Measurements from ENCODE around the gene CHST11.

CHST11 gene

DNA sequence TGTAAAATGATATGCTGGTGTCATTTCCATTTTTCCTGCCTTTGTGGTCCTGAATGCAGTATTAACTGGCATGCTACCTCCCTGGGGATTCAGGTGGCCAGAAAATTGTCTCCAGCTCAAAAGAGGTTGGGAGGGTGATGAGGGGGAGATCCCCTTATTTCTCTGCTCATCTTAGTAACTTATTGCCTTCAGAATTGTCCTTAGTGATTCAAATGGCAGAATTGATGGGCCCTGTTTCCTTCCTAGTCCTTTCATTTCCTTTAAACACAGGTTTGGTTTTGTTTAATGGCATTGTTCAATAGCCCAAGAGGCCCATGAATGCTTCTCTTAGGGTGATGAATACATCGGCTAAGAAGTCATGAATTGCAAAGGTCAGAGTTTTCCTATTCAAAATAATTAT, 294.4 kb downstream of the CHST11 start:
- DNase-seq: no peak

DNA sequence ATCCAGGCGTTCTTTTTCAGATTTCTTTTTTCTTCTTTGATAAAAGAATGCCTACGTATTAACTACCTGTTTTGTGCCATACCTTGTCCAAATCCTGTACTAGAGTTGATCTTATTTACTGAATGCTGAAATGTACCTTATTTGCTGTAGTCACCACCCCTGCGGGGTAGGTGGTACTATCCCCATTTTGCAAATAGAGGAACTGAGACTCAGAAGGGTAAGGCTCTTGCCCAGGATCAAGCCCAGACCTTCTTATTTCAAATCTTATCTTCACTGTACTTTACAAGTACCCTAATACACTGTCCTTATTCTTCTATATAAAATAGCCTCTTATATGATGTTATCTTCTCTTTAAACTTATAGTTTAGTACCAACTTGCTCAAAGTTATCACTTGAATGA, 294.8 kb downstream of the CHST11 start:
- no peak for DNase-seq

- no peak for DNase-seq
Measured at GRCh38 chr12:104752016-104752415, 295.3 kb downstream of the CHST11 start.

- DNase-seq: no peak
Measured at GRCh38 chr12:104752881-104753280, 296.1 kb downstream of the CHST11 start.

DNA sequence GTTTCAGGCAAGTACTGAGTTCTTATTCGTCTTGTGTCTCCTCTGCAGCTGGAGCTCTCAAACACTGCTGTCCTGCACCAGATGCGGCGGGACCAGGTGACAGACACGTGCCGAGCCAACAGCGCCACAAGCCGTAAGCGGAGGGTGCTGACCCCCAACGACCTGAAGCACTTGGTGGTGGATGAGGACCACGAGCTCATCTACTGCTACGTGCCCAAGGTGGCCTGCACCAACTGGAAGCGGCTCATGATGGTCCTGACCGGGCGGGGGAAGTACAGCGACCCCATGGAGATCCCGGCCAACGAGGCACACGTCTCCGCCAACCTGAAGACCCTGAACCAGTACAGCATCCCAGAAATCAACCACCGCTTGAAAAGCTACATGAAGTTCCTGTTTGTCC, 300.2 kb downstream of the CHST11 start:
- no peak for DNase-seq

DNA sequence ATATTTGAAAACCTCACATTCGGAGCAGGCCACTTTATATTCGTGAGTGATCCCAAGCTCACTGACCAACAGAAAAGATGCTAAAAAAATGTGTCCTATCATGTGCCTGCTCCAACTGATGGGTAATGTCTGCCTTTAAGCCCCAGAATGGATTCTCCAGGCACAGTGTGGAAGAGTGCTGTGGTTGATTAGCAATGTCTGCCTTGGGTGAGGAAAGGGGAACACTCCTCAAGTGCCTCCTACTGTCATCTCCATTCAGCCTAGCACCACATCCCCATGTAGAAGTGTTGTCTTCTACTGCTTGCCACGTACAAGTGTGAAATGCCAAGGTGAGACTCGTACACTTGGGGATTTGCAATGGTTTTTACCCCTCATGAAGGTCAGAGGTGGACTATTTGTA, 302.0 kb downstream of the CHST11 start:
- no peak for DNase-seq

DNA sequence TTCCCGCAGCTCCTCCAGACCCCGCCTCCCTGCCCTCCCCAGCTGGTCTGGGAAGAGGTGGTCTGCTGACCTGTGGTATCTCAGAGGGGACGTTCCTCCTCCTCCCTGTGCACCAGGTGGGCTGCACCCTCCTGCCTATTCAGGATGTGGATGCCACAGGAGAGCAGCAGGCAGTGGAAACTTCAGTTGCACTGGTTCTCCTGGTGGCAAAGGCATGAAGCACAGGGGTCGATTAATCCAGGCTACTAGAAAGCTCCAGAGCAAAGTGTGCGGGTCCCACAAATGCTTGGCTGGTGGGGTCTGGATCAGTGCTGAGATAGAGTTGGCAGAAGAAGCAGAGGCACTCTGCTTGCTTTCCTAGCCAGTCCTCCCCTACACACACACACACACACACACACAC, 304.3 kb downstream of the CHST11 start:
- DNase-seq: no peak

GRCh38 chr12:104761611-104762010, 304.9 kb downstream of the CHST11 start:
- no peak for DNase-seq

- DNase-seq: no peak
Measured at GRCh38 chr12:104763168-104763805, 306.5 kb downstream of the CHST11 start.

DNA sequence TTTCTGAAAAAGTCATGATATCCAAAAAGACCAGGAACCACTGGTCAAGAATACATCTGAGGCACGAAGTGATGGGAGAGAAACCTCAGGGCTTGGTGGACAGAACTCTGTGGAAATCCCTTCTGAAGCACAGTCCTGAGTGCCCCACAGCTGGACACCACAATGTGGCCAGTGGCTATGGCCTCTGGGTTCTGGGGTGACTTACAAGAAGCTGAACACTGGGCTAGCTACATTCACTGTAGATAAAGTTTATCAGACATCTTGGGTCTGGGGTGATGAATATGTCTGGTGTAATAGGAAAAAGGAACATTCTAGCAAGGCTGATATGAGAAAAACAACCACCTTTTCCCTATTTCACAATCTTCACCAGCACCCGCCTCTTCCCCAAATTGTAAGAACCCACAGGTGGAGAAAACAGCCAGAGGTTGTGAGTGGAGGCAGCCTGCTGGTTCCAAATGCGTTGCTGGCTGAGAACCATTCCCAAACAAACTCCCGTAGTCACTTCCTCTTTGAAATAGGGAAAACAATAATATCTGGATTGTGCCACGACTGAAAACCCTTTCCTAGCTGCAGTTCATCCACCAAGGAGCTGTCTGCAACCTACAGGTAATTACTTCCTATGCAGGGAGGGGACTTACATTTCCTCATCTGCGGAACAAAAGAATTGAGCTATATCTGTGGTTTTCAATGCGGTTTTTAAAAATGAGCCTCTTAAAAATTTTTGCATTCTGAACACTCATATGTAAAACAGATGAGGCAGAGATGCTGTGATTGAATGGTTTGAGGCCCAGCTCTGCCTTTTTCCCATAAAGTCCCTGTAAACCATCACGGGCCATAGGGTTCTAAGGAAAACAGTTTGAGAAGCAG, 307.7 kb downstream of the CHST11 start:
- no peak for DNase-seq

DNA sequence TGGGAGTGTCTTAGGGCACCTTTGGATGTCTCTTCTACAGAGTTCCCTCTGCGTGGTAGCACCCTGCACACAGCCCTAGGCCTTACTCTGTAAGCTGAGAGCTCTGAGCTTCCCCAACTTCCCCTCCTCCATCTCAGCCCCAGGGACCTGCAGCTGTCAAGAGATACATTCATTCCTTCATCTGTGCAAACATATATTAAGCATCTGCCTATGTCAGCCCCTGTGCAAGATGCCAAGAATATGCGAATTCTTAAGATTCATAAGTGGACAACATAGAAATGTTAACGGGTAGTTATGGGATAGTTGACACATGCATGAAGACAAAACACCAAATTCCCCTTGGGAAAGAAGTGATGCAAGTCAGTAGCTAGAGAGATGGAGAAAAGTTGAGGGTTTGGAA, 310.5 kb downstream of the CHST11 start:
- DNase-seq: no peak

- no peak for DNase-seq
Measured at GRCh38 chr12:104768033-104768432, 311.3 kb downstream of the CHST11 start.

DNA sequence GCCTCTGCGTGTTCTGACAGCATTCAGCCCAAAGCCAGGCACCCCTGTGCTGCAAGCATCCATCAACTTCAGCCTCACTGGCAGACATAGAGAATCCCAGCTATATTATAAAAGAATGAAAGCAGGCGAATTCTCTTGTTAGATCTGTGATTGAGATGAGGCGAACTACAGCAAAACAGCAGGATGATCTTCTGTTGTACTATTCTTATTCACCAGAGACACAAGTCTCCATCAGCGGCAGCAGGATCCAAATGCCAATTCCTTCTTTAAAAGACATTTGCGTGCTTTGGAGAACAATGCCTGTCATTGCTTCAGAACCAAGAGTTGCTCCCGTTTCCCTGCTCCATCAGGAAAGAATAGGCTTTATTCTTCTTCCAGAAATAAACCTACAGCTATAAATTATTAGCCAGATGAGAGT, 312.4 kb downstream of the CHST11 start:
- DNase-seq: no peak

DNA sequence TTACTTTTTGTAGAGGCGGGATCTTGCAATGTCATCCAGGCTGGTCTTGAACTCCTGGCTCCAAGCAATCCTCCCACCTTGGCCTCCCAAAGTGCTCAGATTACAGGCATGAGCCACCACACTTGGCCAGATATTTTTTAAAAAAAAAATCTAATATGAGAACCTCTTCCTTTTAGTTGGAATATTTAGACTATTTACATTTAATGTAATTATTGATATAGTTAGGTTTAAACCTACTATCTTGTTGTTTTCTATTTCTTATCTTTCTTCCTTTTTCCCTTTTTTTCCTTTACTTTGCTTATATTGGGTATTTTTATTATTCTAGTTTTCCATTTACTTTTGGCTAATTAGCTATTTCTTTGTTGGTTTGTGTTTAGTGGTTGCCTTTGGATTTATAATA, 315.6 kb downstream of the CHST11 start:
- DNase-seq: no peak

- no peak for DNase-seq
Measured at GRCh38 chr12:104775731-104776231, 319.0 kb downstream of the CHST11 start.

DNA sequence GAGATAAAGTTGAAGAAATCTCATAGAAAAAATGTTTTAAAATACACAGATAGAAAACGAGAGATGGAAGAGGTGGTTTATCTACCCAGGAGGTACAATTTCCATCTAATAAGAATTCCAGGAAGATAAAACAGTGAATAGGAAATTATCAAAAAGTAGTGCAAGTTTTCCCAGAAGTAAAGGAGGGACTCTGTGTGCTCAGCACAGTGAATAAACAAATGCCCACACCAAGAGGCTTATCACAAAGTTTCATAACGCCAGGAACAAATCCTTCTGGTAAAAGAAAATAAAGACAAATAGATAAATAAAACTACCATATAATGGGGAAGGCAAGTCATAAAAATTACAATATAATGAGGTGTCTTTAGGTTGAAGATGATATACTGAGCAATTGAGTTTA, 322.4 kb downstream of the CHST11 start:
- DNase-seq: no peak

DNA sequence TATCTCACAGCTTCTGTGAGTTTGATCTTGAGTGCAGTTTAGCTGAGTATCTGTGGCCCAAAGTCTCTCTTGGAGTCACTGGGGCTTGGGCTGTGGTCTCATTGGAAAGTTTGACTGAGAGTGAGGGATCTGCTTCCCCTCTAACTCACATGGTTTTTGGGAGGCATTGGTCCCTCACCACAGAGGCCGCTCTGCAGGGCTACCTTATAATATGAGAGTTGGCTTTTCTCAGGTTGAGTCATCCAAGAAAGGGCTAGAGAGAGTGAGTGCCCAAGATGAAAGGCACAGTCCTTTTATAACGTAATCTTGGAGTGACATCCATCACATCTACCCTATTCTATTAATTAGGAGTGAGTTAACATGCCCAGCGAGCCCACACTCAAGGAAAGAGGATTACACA, 325.5 kb downstream of the CHST11 start:
- no peak for DNase-seq

- no peak for DNase-seq
Measured at GRCh38 chr12:104784592-104784991, 327.8 kb downstream of the CHST11 start.

DNA sequence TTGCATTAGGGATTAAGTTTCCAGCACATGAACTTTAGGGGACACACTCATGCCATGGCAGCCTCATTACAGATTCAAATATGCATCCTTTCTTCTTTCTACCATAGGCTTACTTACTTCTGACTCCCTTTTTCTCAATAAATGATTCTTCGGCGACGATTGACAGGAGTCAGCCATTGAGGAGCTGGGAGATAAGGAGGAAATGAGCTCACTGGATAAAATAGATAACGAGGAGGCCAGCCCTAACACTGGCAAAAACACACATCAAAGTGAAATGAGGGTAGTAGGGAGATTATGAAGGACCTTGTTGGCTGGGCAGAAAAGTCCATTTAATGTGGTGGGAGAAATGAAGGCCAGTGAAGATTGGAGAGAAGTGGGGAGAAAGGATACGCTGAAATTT, 329.1 kb downstream of the CHST11 start:
- DNase-seq: no peak

DNA sequence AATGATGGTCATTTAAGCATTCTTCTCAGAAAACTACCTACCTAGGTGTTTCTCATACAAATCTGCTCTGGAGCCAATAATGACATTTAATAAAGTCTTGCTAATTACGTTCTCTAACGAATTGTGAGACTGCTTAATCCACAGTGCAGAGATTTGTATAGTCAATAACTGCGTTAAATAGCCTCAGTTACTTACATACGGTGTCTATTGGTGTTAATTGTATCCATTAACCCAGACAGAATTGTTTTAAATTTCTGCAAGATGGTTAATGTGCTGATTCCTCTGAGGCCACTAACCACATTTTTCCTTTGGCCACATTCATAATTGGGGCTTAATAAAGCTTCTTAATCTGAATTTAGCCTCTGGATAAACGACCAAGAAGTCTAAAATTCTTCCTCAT, 329.6 kb downstream of the CHST11 start:
- DNase-seq: no peak

DNA sequence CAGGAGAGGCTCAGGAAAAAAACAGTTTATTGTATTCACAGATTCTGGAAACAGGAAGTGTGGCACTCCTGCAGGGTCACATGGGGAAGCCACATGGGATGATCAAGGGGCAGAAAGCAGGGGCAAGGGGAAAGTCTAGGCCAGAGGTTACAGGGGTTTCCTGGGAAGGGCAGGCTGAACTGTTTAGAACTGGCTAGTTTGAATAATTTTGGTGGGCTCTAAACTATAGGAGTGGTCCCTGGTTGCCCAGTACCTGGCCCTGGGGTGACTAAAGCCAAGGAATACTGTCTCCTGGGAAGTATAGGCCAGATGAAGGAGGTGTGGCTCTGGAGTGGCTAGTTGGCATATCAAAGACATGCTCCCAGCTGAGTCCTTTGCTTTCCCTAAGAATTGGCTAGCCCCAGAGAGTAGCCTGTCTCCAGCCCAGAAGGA, 332.1 kb downstream of the CHST11 start:
- no peak for DNase-seq

DNA sequence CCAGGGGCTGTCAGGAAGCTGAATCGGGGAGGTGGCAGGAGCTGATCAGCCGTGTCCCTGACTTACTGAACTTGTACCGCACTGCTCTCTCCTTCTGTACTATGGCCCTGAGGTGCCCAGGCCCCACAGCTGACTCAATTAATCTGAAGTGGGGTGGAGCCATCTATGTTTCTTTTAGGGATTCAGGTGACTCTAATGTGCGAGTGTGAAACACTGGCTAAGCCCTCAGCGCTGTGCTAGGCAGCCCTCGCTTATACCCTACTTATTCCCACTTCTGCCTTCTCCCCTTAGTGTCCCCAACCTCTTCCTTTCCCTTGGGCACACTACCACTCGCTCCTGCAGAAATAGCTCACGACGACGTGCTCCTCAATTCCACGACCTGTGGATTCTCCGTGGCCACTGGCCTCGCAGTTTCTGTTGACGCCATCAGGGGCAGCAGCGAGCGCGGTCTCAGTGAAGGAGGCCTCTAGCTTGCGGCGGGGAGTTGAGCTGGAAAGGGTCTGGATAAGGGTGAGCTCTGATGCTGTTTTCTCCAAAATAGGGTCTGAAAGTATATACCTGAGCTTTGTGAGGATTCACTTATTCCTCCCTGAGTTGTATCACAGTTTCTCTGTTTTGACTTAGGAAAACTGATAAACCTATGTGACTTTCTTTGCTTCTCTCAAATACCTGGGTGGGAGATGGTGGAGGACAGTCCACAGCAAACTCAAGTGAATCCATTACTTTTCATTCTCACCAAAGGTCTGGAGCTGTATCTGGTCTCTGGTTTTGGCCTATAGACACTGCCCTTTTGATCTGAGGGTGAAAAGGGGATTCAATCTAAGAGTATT, 333.8 kb downstream of the CHST11 start:
- peak; percentile 55 for DNase-seq

GRCh38 chr12:104792570-104792969, 335.8 kb downstream of the CHST11 start:
- DNase-seq: no peak

Data from stimulated activated CD4-positive, alpha-beta T cell treated with anti-CD3 and anti-CD28 coated beads, Interleukin-4, amount 100 ng/mL, for 1 hour (primary cell).